NCI-H510A treated with DMSO at 0.1 percent for 48 hours (cell line): ENCODE data around the gene UGT1A3.
"Not testable (repeated sequence)": the region's sequence is repeated elsewhere in the genome, so short reads cannot be mapped to it uniquely, and the experiment has no call there.

Experiments used
- DNase-seq: peaks from one replicate; lab custom pipeline; 2025; lab: John Stamatoyannopoulos, UW

UGT1A3 gene

GRCh38 chr2:233728723-233729301, at the start of gene UGT1A3:
UGT1A3 (plus strand) TSS chr2:233729042; CDS start chr2:233729127, 85 bp downstream.
- no peak for DNase-seq

- no peak for DNase-seq
These were observed 49.6 kb upstream of the UGT1A3 start for GRCh38 chr2:233679196-233679595.

GRCh38 chr2:233680361-233681045, 48.3 kb upstream of the UGT1A3 start:
- DNase-seq = no peak

GRCh38 chr2:233681521-233682099, 47.2 kb upstream of the UGT1A3 start, which contains the start of gene UGT1A7:
UGT1A7 (plus strand) TSS chr2:233681901; CDS start chr2:233681938, 37 bp downstream.
- no peak for DNase-seq

- no peak for DNase-seq
These were observed 44.2 kb upstream of the UGT1A3 start for GRCh38 chr2:233684640-233685039.

- DNase-seq = no peak
These were observed 41.9 kb upstream of the UGT1A3 start for GRCh38 chr2:233686928-233687327.

- DNase-seq = no peak
These were observed 40.5 kb upstream of the UGT1A3 start for GRCh38 chr2:233688341-233688740.

GRCh38 chr2:233689031-233689430, 39.8 kb upstream of the UGT1A3 start:
- no peak for DNase-seq

GRCh38 chr2:233689501-233689900, 39.3 kb upstream of the UGT1A3 start:
- no peak for DNase-seq

- no peak for DNase-seq
These were observed 38.4 kb upstream of the UGT1A3 start for GRCh38 chr2:233690444-233690843.

GRCh38 chr2:233691443-233692433, 37.1 kb upstream of the UGT1A3 start:
- no peak for DNase-seq

- no peak for DNase-seq
These were observed 36.2 kb upstream of the UGT1A3 start, which contains the start of gene UGT1A6 for GRCh38 chr2:233692648-233693047. UGT1A6 (plus strand) TSS chr2:233692890; CDS start chr2:233693005, 115 bp downstream.

GRCh38 chr2:233693963-233694362, 34.9 kb upstream of the UGT1A3 start:
- no peak for DNase-seq

GRCh38 chr2:233698740-233699139, 30.1 kb upstream of the UGT1A3 start:
- no peak for DNase-seq

- DNase-seq = no peak
These were observed 29.3 kb upstream of the UGT1A3 start for GRCh38 chr2:233699424-233700027.

GRCh38 chr2:233700028-233700635, 28.7 kb upstream of the UGT1A3 start:
- no peak for DNase-seq

- not testable (repeated sequence) for DNase-seq
These were observed 28.0 kb upstream of the UGT1A3 start for GRCh38 chr2:233700842-233701241.

- DNase-seq = no peak
These were observed 26.6 kb upstream of the UGT1A3 start for GRCh38 chr2:233702238-233702637.

- no peak for DNase-seq
These were observed 22.8 kb upstream of the UGT1A3 start for GRCh38 chr2:233705911-233706506.

GRCh38 chr2:233706720-233707119, 22.1 kb upstream of the UGT1A3 start:
- no peak for DNase-seq
